Activated CD8-positive, alpha-beta memory T cell treated with anti-CD3 and anti-CD28 coated beads, Interleukin-2, amount 50 U/mL, for 48 hours (primary cell): ENCODE results near the gene KLHL17.
"Not testable (repeated sequence)": the region's sequence is repeated elsewhere in the genome, so short reads cannot be mapped to it uniquely, and the experiment has no call there.

Experiments used
- DNase-seq: peaks from one replicate; pipeline ENCODE4 v3.0.0-alpha.2; 2020

KLHL17 gene

GRCh38 chr1:982765-983436, 22.5 kb downstream of the KLHL17 start:
- no peak for DNase-seq

GRCh38 chr1:983798-984475, 23.6 kb downstream of the KLHL17 start:
- DNase-seq = peak; percentile 87

- no peak for DNase-seq
Measured at GRCh38 chr1:984476-984814, 24.1 kb downstream of the KLHL17 start.

GRCh38 chr1:985126-985525, 24.7 kb downstream of the KLHL17 start:
- no peak for DNase-seq

GRCh38 chr1:988061-988460, 27.7 kb downstream of the KLHL17 start:
- DNase-seq = not testable (repeated sequence)

GRCh38 chr1:991275-991674, 30.9 kb downstream of the KLHL17 start:
- DNase-seq = not testable (repeated sequence)

- no peak for DNase-seq
Measured at GRCh38 chr1:991895-992294, 31.5 kb downstream of the KLHL17 start.

- DNase-seq = no peak
Measured at GRCh38 chr1:992362-992761, 32.0 kb downstream of the KLHL17 start.

GRCh38 chr1:993379-993995, 33.1 kb downstream of the KLHL17 start:
- no peak for DNase-seq

GRCh38 chr1:994546-994945, 34.2 kb downstream of the KLHL17 start:
- not testable (repeated sequence) for DNase-seq

GRCh38 chr1:995665-996633, 35.6 kb downstream of the KLHL17 start:
- no peak for DNase-seq

- DNase-seq = no peak
Measured at GRCh38 chr1:996851-997712, 36.7 kb downstream of the KLHL17 start.

GRCh38 chr1:997713-997992, 37.3 kb downstream of the KLHL17 start:
- no peak for DNase-seq

- no peak for DNase-seq
Measured at GRCh38 chr1:997993-998744, 37.8 kb downstream of the KLHL17 start.

- DNase-seq = no peak
Measured at GRCh38 chr1:998745-998994, 38.3 kb downstream of the KLHL17 start.

- DNase-seq = no peak
Measured at GRCh38 chr1:998995-999724, 38.8 kb downstream of the KLHL17 start.

GRCh38 chr1:999725-1000356, 39.5 kb downstream of the KLHL17 start, which contains the start of gene HES4:
Gene HES4, minus strand, starts transcription at chr1:1000097. Its CDS starts 124 bp downstream, at chr1:999973.
- no peak for DNase-seq

- peak; percentile 90 for DNase-seq
Measured at GRCh38 chr1:1000357-1001056, 40.1 kb downstream of the KLHL17 start.

GRCh38 chr1:1001057-1001783, 40.8 kb downstream of the KLHL17 start:
- no peak for DNase-seq
